Measurements from ENCODE around the gene CDKN1A. TPM values are rescaled to one million over a fixed set of nuclear protein-coding genes. Genes with fewer than 3 reads are reported as not detected.
"Not testable (repeated sequence)": the region's sequence is repeated elsewhere in the genome, so short reads cannot be mapped to it uniquely, and the experiment has no call there.

The CDKN1A gene
- total RNA-seq, 1 experiment from 2014 or later = 117 TPM

GRCh38 chr6:36691011-36691410 lies 12.5 kb downstream of the CDKN1A start:
- in situ Hi-C loops (cut with HindIII; ENCODE audit: low sequenced_read_pairs) = no loop called here
- no peak for DNase-seq (ENCODE audit: low spot score)

- no peak for DNase-seq (ENCODE audit: low spot score)
- in situ Hi-C loops (cut with HindIII; ENCODE audit: low sequenced_read_pairs) = no loop called here
These were observed 13.1 kb downstream of the CDKN1A start for GRCh38 chr6:36691612-36692011.

DNA sequence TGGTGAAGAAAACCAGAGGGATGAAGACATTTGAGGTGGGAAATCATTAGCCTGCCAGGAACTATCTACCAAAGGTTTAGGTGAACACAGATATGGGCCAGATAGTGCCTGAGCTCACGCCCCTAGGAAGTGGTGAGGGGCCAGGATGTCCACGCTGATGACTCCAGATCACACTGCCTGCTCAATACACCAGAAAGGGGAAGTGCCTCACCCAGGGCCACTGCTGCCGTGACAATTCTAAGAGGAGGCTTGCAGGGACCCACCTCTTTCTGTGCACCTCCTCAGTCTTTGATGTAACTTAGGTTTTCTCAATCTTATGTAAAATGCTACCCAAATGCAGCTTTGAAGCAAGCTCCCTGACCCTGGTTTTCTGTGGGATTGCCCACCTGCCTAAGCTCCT lies 13.7 kb downstream of the CDKN1A start:
- in situ Hi-C loops (cut with HindIII; ENCODE audit: low sequenced_read_pairs) = no loop called here
- DNase-seq (ENCODE audit: low spot score) = no peak

DNA sequence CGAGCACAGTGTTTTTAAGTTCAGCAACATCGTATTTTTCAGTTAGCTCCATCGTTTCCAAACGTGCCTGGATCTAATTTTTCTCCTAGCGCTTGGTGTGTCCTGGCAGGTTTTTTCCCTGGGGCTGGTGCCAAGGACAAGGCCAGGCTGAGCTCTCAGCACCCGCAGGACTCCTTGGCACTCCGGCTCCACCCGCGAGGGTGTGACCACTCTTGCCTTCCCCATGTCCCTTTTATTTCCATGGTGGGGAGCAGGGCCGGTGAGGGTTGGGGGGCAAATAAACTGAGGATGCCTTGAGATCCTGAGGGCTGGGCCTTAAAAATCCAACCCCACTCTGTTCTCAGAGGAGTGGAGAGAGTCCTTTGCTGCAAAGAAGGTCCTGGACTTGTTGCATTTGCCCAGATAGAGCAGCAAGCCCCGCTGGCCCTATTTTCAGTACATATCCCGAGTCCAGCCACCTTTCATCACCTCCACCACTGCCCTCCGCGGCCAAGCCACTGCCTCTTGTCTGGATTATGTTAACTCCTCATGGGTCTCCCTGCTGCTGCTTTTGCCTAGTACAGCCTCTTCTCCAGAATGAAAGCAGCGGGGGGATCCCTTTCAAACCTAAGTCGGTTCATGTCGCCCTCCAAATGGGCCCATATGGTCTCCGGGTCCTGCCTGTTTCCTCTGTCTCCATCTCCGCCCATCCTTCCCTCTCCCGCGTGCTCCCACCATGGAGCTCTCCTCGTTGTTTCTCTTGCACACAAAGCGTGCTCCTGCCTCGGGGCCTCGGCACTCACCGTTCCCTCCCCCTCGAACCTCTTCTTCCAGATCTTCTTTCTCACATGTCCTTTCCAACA lies 14.6 kb downstream of the CDKN1A start:
- in situ Hi-C loops (cut with HindIII; ENCODE audit: low sequenced_read_pairs) = no loop called here
- DNase-seq (ENCODE audit: low spot score) = peak; percentile 85

DNA sequence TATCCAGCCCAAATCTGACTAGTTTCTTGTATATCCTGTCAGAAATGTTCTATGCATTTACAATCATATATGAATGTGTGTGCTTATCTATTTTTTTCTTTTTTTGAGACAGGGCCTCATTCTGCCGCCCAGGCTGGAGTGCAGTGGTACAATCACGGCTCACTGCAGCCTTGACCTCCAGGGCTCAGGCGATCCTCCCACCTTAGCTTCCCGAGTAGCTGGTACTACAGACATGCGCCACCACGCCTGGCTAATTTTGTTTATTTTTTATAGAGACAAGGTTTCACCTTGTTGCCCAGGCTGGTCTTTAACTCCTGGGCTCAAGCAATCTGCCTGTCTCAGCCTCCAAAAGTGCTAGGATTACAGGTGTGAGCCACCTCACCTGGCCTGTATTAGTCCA lies 16.1 kb downstream of the CDKN1A start:
- in situ Hi-C loops (cut with HindIII; ENCODE audit: low sequenced_read_pairs) = no loop called here

DNA sequence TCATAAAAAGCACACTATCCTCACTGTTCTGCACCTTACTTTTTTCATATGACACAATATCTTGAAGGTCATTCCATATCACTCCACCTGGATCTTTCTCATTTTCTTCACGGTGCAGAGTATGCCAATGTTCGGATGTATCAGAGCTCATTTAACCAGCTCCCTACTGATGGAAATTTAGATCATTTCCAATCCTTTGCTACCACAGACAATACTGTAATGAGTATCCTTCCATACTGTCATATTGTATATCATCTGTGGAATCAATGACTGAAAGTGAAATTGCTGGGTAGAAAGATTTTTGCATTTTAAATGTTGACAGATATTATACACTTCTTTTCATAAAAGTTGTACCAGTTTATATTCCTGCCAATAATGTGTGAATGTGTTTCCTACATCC lies 16.9 kb downstream of the CDKN1A start:
- DNase-seq (ENCODE audit: low spot score) = no peak
- in situ Hi-C loops (cut with HindIII; ENCODE audit: low sequenced_read_pairs) = no loop called here

More for the DNA sequence above, 16.1 kb downstream of the CDKN1A start:
- no peak for DNase-seq (ENCODE audit: low spot score)

- no peak for DNase-seq (ENCODE audit: low spot score)
- in situ Hi-C loops (cut with HindIII; ENCODE audit: low sequenced_read_pairs) = no loop called here
These were observed 19.0 kb downstream of the CDKN1A start, which contains the start of gene RAB44 for GRCh38 chr6:36697481-36697903. Gene RAB44 (plus strand): TSS chr6:36697826. CDS start chr6:36704236, 6,410 bp downstream.

GRCh38 chr6:36698196-36698595 lies 19.7 kb downstream of the CDKN1A start:
- no peak for DNase-seq (ENCODE audit: low spot score)
- in situ Hi-C loops (cut with HindIII; ENCODE audit: low sequenced_read_pairs) = no loop called here

GRCh38 chr6:36698871-36699271 lies 20.4 kb downstream of the CDKN1A start:
- in situ Hi-C loops (cut with HindIII; ENCODE audit: low sequenced_read_pairs) = no loop called here

DNA sequence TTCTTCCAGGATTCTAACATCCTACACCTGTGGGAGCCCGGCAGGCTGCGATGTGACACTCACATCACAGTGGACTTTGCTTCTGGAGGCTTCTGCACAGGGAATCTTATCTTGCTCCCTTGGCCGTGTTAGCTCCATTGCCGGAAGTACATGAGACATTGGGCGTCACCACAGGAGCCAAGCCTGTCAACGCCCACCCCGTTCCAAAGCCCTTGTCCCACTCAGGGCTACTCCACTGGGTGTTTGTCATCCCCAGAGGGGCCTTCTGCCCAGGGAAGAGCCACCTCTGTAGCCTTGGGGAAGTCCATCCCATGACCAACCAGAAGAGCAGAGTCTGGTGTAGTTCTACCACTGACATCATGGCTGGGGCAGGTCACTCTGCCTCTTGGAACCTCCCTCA lies 20.8 kb downstream of the CDKN1A start:
- in situ Hi-C loops (cut with HindIII; ENCODE audit: low sequenced_read_pairs) = no loop called here
- no peak for DNase-seq (ENCODE audit: low spot score)

More at GRCh38 chr6:36698871-36699271, 20.4 kb downstream of the CDKN1A start:
- DNase-seq (ENCODE audit: low spot score) = no peak

GRCh38 chr6:36700071-36700812 lies 21.7 kb downstream of the CDKN1A start:
- DNase-seq (ENCODE audit: low spot score) = no peak
- in situ Hi-C loops (cut with HindIII; ENCODE audit: low sequenced_read_pairs) = no loop called here

DNA sequence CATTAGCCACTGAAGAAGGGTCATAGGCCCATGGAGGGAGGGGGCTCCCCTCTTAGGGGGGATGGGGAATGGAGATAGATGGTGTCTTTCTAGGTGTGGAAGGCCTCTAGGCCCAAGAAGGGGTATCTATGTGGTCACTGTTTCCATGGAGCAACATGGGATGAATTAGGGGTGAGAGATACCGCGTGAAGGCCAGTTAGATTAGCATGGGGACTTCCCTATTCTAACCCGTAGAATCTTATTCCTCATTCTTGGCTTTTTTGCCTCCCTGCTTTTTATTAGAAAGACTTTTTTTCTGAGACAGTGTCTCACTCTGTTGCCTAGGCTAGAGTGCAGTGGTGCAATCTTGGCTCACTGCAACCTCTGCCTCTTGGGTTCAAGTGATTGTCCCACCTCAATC lies 22.3 kb downstream of the CDKN1A start:
- DNase-seq (ENCODE audit: low spot score) = no peak
- in situ Hi-C loops (cut with HindIII; ENCODE audit: low sequenced_read_pairs) = no loop called here

DNA sequence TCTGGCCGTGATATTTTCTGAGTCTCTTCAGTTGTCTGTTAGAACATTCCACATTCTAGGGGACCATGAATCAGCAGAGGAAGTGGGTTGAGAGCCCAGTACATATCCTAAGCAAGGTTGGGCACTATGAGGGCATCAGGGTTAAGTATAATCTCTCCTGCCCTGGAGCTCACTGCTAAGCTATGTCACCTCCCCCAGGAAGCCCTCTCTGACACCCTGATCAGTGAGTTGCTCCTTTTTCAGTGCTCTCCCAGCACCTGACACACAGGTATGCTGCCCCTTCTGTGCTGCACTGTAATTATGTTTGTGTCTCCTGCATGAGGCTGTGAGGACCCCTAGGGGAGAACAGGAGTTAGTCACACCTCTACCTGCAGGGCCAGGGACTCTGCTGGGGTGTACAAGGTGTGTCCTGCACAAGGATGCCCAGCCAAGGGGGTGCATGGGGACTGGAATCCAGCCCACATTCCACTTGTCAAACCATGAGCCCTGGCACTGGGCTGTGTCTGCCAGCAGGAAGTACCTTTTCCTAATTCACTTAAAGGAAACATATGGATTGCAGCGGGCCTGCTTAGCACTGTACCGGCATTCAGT lies 23.0 kb downstream of the CDKN1A start:
- in situ Hi-C loops (cut with HindIII; ENCODE audit: low sequenced_read_pairs) = no loop called here
- no peak for DNase-seq (ENCODE audit: low spot score)

GRCh38 chr6:36702656-36703055 lies 24.1 kb downstream of the CDKN1A start:
- in situ Hi-C loops (cut with HindIII; ENCODE audit: low sequenced_read_pairs) = no loop called here
- no peak for DNase-seq (ENCODE audit: low spot score)

GRCh38 chr6:36703081-36703606 lies 24.6 kb downstream of the CDKN1A start:
- DNase-seq (ENCODE audit: low spot score) = no peak
- in situ Hi-C loops (cut with HindIII; ENCODE audit: low sequenced_read_pairs) = no loop called here

DNA sequence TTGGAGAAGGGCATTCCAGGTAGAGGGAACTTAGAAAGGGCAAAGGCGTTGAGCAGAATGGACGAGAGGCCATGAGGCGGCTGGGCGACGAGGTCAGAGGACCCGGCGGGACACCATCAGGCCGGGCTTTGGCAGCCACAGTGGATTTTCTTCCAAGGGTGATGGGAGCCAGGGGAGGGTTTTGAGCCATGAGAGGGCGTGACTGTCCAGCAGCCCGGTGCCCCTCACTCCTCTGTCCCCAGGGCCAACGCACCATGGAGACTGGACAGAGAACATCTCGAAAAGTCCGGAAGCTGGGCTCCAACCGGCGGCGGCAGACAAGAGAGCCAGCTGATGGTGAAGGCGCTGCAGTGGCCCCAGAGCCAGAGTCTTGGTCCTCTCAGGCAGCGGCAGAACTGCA lies 25.5 kb downstream of the CDKN1A start:
- in situ Hi-C loops (cut with HindIII; ENCODE audit: low sequenced_read_pairs) = no loop called here

GRCh38 chr6:36704961-36705577 lies 26.6 kb downstream of the CDKN1A start:
- DNase-seq (ENCODE audit: low spot score); in situ Hi-C loops (cut with HindIII; ENCODE audit: low sequenced_read_pairs): not testable (repeated sequence)

More for the DNA sequence above, 25.5 kb downstream of the CDKN1A start:
- DNase-seq (ENCODE audit: low spot score) = no peak

- DNase-seq (ENCODE audit: low spot score) = no peak
- in situ Hi-C loops (cut with HindIII; ENCODE audit: low sequenced_read_pairs) = no loop called here
These were observed 27.8 kb downstream of the CDKN1A start for GRCh38 chr6:36706339-36706738.

DNA sequence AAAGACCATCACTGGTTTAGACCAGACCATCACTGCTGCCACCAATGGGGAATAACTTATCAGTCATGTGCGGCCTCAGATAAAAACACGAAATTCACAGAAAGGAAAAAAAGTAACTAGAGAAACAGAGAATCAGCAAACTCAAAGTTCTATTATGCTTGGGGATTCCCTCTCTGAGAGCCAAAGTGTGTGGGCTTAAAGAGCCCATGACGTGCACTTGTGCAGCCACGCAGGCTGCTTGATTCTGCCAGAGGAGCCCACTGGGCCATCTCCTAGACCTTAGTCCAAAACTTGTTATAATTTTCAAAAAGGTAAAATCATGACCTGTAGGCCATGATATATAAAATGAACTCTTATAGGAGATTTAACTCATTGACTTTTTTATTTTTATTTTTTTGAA lies 34.3 kb downstream of the CDKN1A start:
- no peak for DNase-seq (ENCODE audit: low spot score)
- in situ Hi-C loops (cut with HindIII; ENCODE audit: low sequenced_read_pairs) = no loop called here
